Measurements from ENCODE around the gene SERPINB3. TPM values are rescaled to one million over a fixed set of nuclear protein-coding genes. Genes with fewer than 3 reads are reported as not detected.

Gene SERPINB3
- total RNA-seq, 1 experiment from 2014 or later: not detected

DNA sequence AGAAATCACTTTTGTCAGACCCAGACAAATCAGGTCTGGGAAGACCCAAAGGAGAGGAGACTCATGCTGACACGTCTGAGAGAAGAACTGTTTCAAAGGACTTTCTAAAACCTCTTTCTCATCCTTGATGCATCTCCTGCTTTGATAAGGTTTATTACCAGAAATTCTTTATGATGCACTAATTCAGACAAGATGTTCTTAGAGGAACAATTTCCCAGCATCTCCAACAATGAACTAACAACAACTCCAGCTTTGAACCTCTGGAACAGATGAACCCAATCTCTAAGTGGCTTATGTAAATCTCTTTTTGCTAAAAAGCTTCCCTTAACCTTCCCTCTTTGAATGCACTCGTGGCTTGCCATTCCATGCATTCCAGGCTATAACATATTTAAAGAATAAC, 25.2 kb upstream of the SERPINB3 start:
- ChIA-PET POLR2A (no interaction called here), CTCF (no interaction called here)
- intact Hi-C loops (cut with micrococcal nuclease; ENCODE audit: unreplicated experiment) (no loop called here), in situ Hi-C loops (cut with HindIII; ENCODE audit: low pct_unique_long_range_greater_than_20kb, low sequenced_read_pairs) (no loop called here)
- Histone ChIP-seq H3K4me3 (ENCODE audit: low read depth in 2 of 2, low read length in 2 of 2) (no peak overlapping the region), H3K27ac (ENCODE audit: low read length) (no peak overlapping the region), H3K9me3 (ENCODE audit: control insufficient read depth, insufficient read depth, low read depth, low read length) (no peaks in the 10 kb centered on the region), H3K4me1 (ENCODE audit: control insufficient read depth, insufficient read depth, low read length) (no peaks in the 10 kb centered on the region), H3K36me3 (ENCODE audit: control insufficient read depth, insufficient read depth, low read length) (no peaks in the 10 kb centered on the region), H3K27me3 (ENCODE audit: control insufficient read depth, insufficient read depth, low read length) (no peaks in the 10 kb centered on the region)
- no peak for TF ChIP-seq POLR2AphosphoS5 (IDR thresholded peaks at IDR 0.05; ENCODE audit: low read depth, low read length)
- TF ChIP-seq, protein P1, sequence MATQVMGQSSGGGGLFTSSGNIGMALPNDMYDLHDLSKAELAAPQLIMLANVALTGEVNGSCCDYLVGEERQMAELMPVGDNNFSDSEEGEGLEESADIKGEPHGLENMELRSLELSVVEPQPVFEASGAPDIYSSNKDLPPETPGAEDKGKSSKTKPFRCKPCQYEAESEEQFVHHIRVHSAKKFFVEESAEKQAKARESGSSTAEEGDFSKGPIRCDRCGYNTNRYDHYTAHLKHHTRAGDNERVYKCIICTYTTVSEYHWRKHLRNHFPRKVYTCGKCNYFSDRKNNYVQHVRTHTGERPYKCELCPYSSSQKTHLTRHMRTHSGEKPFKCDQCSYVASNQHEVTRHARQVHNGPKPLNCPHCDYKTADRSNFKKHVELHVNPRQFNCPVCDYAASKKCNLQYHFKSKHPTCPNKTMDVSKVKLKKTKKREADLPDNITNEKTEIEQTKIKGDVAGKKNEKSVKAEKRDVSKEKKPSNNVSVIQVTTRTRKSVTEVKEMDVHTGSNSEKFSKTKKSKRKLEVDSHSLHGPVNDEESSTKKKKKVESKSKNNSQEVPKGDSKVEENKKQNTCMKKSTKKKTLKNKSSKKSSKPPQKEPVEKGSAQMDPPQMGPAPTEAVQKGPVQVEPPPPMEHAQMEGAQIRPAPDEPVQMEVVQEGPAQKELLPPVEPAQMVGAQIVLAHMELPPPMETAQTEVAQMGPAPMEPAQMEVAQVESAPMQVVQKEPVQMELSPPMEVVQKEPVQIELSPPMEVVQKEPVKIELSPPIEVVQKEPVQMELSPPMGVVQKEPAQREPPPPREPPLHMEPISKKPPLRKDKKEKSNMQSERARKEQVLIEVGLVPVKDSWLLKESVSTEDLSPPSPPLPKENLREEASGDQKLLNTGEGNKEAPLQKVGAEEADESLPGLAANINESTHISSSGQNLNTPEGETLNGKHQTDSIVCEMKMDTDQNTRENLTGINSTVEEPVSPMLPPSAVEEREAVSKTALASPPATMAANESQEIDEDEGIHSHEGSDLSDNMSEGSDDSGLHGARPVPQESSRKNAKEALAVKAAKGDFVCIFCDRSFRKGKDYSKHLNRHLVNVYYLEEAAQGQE (IDR thresholded peaks at IDR 0.05; ENCODE audit: insufficient read depth in 1 of 2, low read depth in 2 of 2, low read length in 1 of 2): no peak
- BruUV-seq (replicated peaks): no TSS peak
- no peak for ATAC-seq
- no peak for DNase-seq (ENCODE audit: low read depth, low spot score)

DNA sequence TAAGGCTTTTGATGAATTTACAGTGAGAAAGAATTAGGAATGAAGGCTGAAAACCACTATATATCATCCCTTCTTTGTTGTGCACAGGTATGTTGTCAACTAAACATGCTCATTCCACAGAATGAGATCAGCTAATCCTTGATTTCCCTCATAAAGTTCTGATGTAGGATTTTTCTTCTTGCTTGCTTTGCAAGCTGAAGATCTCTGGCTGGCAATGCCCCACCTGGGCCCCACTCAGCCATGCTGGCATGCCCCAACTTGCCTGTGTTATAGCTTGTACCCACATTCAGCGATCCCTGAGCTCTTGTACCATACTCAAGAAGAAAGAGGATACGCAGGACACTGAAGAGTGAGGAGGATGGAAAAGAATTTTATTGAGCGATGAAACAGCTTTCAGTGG, 23.0 kb upstream of the SERPINB3 start:
- H3K27ac ChIP-seq (ENCODE audit: low read length): no peak overlapping the region
- CTCF ChIA-PET: no interaction called here
- no peak for DNase-seq (ENCODE audit: low read depth, low spot score)

More for the DNA sequence above, 23.0 kb upstream of the SERPINB3 start:
- no peak overlapping the region for H3K4me3 ChIP-seq (ENCODE audit: low read depth in 2 of 2, low read length in 2 of 2)
- POLR2A ChIA-PET: no interaction called here
- in situ Hi-C loops (cut with HindIII; ENCODE audit: low pct_unique_long_range_greater_than_20kb, low sequenced_read_pairs): no loop called here
- H3K4me1 ChIP-seq (ENCODE audit: control insufficient read depth, insufficient read depth, low read length): no peaks in the 10 kb centered on the region
- intact Hi-C loops (cut with micrococcal nuclease; ENCODE audit: unreplicated experiment): no loop called here
- no peak for TF ChIP-seq TCF7L2 (IDR thresholded peaks at IDR 0.05; ENCODE audit: low read depth, low read length)
- TF ChIP-seq, protein P1 (IDR thresholded peaks at IDR 0.05; ENCODE audit: insufficient read depth in 1 of 2, low read depth in 2 of 2, low read length in 1 of 2): no peak
- TF ChIP-seq POLR2AphosphoS5 (IDR thresholded peaks at IDR 0.05; ENCODE audit: low read depth, low read length): no peak
- no peak for TF ChIP-seq SIN3A (IDR thresholded peaks at IDR 0.05; ENCODE audit: borderline replicate concordance, insufficient read depth, low read depth, low read length)
- TF ChIP-seq, protein P2, sequence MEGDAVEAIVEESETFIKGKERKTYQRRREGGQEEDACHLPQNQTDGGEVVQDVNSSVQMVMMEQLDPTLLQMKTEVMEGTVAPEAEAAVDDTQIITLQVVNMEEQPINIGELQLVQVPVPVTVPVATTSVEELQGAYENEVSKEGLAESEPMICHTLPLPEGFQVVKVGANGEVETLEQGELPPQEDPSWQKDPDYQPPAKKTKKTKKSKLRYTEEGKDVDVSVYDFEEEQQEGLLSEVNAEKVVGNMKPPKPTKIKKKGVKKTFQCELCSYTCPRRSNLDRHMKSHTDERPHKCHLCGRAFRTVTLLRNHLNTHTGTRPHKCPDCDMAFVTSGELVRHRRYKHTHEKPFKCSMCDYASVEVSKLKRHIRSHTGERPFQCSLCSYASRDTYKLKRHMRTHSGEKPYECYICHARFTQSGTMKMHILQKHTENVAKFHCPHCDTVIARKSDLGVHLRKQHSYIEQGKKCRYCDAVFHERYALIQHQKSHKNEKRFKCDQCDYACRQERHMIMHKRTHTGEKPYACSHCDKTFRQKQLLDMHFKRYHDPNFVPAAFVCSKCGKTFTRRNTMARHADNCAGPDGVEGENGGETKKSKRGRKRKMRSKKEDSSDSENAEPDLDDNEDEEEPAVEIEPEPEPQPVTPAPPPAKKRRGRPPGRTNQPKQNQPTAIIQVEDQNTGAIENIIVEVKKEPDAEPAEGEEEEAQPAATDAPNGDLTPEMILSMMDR (IDR thresholded peaks at IDR 0.05): no peak
- H3K9me3 ChIP-seq (ENCODE audit: control insufficient read depth, insufficient read depth, low read depth, low read length): no peaks in the 10 kb centered on the region
- no peak for ATAC-seq
- no TSS peak for BruUV-seq (replicated peaks)
- H3K27me3 ChIP-seq (ENCODE audit: control insufficient read depth, insufficient read depth, low read length): no peaks in the 10 kb centered on the region
- H3K36me3 ChIP-seq (ENCODE audit: control insufficient read depth, insufficient read depth, low read length): no peaks in the 10 kb centered on the region
